ENCODE data around the gene KRT71. TPM values are rescaled to one million over a fixed set of nuclear protein-coding genes. Genes with fewer than 3 reads are reported as not detected.

Gene KRT71
- total RNA-seq, 1 experiment from 2014 or later: not detected

DNA sequence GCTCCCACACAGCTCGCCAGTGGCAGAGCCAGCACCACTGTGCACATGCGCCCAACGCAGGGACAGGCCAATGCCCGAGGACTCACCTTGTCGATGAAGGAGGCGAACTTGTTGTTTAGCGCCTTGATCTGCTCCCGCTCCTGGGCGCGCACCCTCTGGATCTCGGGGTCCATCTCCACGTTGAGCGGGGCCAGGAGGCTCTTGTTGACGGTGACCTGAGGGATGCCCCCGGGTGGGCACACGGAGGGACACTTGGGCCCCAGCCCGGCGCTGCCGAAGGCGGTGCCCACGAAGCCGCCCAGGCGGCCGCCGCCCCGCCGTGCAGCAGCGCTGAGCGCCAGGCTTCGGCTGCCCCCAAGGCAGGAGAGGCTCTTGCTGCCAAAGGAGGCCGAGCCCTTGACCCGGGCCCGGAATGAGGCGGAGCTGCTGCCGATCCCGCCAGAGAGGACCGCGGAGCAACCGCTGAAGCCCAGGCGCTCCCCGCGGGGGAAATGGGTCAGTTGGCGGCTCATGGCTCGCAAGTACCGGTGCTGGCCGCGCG lies 48.1 kb upstream of the KRT71 start, which contains the start of gene KRT72:
TSS of gene KRT72 (minus strand) at position 523 of the 541 bp plus-strand sequence. CDS start at position 512, 11 bp downstream.
- intact Hi-C loops (cut with micrococcal nuclease): no loop called here
- ChIA-PET POLR2A (ENCODE audit: unreplicated experiment) (no interaction called here), CTCF (no interaction called here)
- Histone ChIP-seq H3K4me3 (ENCODE audit: low read length) (no peak within 1 kb of the TSS), H3K9me2 (replicated peaks; ENCODE audit: low read length) (no peaks in the 10 kb centered on the region), H3K36me3 (ENCODE audit: low read depth, low read length) (no peaks in the 10 kb centered on the region), H3K9ac (ENCODE audit: low read length) (no peak within 1 kb of the TSS), H3F3A (ENCODE audit: low read length, unreplicated experiment) (no peaks in the 10 kb centered on the region), H3K27me3 (ENCODE audit: low read length) (peaks cover 24% of the 10 kb centered on the region), H3K4me2 (ENCODE audit: low read length) (no peak within 1 kb of the TSS), H3K79me2 (ENCODE audit: low read length) (no peaks in the 10 kb centered on the region), H3K9me3 (ENCODE audit: low read length) (no peaks in the 10 kb centered on the region), H2AFZ (ENCODE audit: low read length) (no peak within 1 kb of the TSS), H3K27ac (ENCODE audit: low read length) (no peak within 1 kb of the TSS), H3K4me1 (ENCODE audit: insufficient read depth, low read length) (no peaks in the 10 kb centered on the region; the same call in 1 of the 2 replicates), H4K20me1 (ENCODE audit: low read length) (no peaks in the 10 kb centered on the region)
- ATAC-seq (no peak), DNase-seq (no peak)
- TF ChIP-seq EZH2 (IDR thresholded peaks at IDR 0.05; ENCODE audit: low read length, unreplicated experiment) (no peak), EZH2phosphoT487 (IDR thresholded peaks at IDR 0.05; ENCODE audit: borderline replicate concordance, low read length) (no peak), CTCF (conservative IDR thresholded peaks at IDR 0.05; ENCODE audit: low read depth, low read length) (no peak)
- BruUV-seq (replicated peaks): no TSS peak

DNA sequence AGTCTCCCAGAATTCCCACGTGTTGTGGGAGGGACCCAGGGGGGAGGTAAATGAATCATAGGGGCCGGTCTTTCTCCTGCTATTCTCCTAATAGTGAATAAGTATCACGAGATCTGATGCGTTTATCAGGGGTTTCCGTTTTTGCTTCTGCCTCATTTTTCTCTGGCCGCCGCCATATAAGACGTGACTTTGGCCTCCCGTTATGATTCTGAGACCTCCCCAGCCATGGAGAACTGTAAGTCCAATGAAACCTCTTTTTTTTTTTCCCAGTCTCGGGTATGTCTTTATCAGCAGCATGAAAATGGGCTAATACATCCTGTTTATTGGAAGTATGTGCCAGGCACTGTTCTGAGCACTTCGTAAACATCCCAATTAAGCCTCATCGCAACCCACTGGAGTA lies 47.5 kb upstream of the KRT71 start:
- ATAC-seq (no peak), DNase-seq (no peak)
- Histone ChIP-seq H2AFZ (ENCODE audit: low read length) (no peak overlapping the region), H4K20me1 (ENCODE audit: low read length) (no peaks in the 10 kb centered on the region), H3K4me3 (ENCODE audit: low read length) (no peak overlapping the region), H3K4me2 (ENCODE audit: low read length) (no peak overlapping the region), H3F3A (ENCODE audit: low read length, unreplicated experiment) (no peaks in the 10 kb centered on the region), H3K9me3 (ENCODE audit: low read length) (no peaks in the 10 kb centered on the region), H3K27ac (ENCODE audit: low read length) (no peak overlapping the region), H3K4me1 (ENCODE audit: insufficient read depth, low read length) (no peaks in the 10 kb centered on the region; the same call in 1 of the 2 replicates), H3K9ac (ENCODE audit: low read length) (no peak overlapping the region), H3K9me2 (replicated peaks; ENCODE audit: low read length) (no peaks in the 10 kb centered on the region), H3K36me3 (ENCODE audit: low read depth, low read length) (no peaks in the 10 kb centered on the region), H3K27me3 (ENCODE audit: low read length) (peaks cover 28% of the 10 kb centered on the region), H3K79me2 (ENCODE audit: low read length) (no peaks in the 10 kb centered on the region)
- ChIA-PET CTCF (no interaction called here), POLR2A (ENCODE audit: unreplicated experiment) (no interaction called here)
- no peak for TF ChIP-seq EZH2 (IDR thresholded peaks at IDR 0.05; ENCODE audit: low read length, unreplicated experiment)
- no peak for TF ChIP-seq EZH2phosphoT487 (IDR thresholded peaks at IDR 0.05; ENCODE audit: borderline replicate concordance, low read length)
- no peak for TF ChIP-seq CTCF (conservative IDR thresholded peaks at IDR 0.05; ENCODE audit: low read depth, low read length)
- no TSS peak for BruUV-seq (replicated peaks)
- intact Hi-C loops (cut with micrococcal nuclease): no loop called here

DNA sequence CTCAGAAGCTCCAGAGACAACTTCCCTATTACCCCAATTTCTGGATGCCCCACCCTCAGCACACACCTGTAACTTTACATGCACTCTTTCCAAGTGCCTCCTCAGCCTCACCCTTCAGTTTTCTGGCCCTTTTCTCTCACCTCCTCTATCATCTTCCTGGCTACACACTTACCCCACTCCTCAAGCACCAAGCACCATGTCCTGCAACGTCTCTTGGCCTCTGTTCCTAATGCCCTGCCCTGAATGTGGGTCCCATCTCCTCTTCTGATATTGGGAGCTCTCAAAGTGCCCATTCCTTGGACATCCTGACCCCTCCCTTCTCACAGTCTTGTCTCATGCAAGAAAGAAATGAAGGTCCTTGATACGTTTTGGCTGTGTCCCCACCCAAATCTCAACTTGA lies 47.1 kb upstream of the KRT71 start:
- ChIA-PET POLR2A (ENCODE audit: unreplicated experiment) (no interaction called here), CTCF (no interaction called here)
- no peak for ATAC-seq
- H3K9me2 ChIP-seq (replicated peaks; ENCODE audit: low read length): no peaks in the 10 kb centered on the region
- no peak overlapping the region for H3K4me3 ChIP-seq (ENCODE audit: low read length)
- TF ChIP-seq CTCF (conservative IDR thresholded peaks at IDR 0.05; ENCODE audit: low read depth, low read length) (no peak), EZH2 (IDR thresholded peaks at IDR 0.05; ENCODE audit: low read length, unreplicated experiment) (no peak), EZH2phosphoT487 (IDR thresholded peaks at IDR 0.05; ENCODE audit: borderline replicate concordance, low read length) (no peak)
- peaks cover 28% of the 10 kb centered on the region for H3K27me3 ChIP-seq (ENCODE audit: low read length)
- no peaks in the 10 kb centered on the region for H3K79me2 ChIP-seq (ENCODE audit: low read length)
- H3K4me2 ChIP-seq (ENCODE audit: low read length): no peak overlapping the region
- H4K20me1 ChIP-seq (ENCODE audit: low read length): no peaks in the 10 kb centered on the region
- no peaks in the 10 kb centered on the region for H3F3A ChIP-seq (ENCODE audit: low read length, unreplicated experiment)
- no peak overlapping the region for H3K9ac ChIP-seq (ENCODE audit: low read length)
- no peaks in the 10 kb centered on the region for H3K36me3 ChIP-seq (ENCODE audit: low read depth, low read length)
- H3K27ac ChIP-seq (ENCODE audit: low read length): no peak overlapping the region
- intact Hi-C loops (cut with micrococcal nuclease): no loop called here
- no peaks in the 10 kb centered on the region; the same call in 1 of the 2 replicates for H3K4me1 ChIP-seq (ENCODE audit: insufficient read depth, low read length)
- no peaks in the 10 kb centered on the region for H3K9me3 ChIP-seq (ENCODE audit: low read length)
- BruUV-seq (replicated peaks): no TSS peak
- no peak overlapping the region for H2AFZ ChIP-seq (ENCODE audit: low read length)
- no peak for DNase-seq
